Keratinocyte (primary cell): ENCODE measurements around the gene SERPINA1. TPM values are rescaled to one million over a fixed set of nuclear protein-coding genes. Genes with fewer than 3 reads are reported as not detected.

Experiments used
- DNase-seq: peaks from one replicate; pipeline ENCODE4 v3.0.0-alpha.2; 2011; ENCODE audit warnings: low read depth, missing footprints, low spot score
- FAIRE-seq: peaks from 2 replicates; lab custom pipeline; 2011; peaks lifted over from hg19 to GRCh38; lab: Jason Lieb, UNC
- H2AFZ ChIP-seq: 2 replicates; pipeline ENCODE4 v1.6.0; 2012; ENCODE audit warnings: low read length, control low read depth, inconsistent platforms; ENCODE audit not compliant: control insufficient read depth
- H3K27ac ChIP-seq: 2 replicates; pipeline ENCODE4 v1.5.1; 2011; ENCODE audit warnings: low read length; ENCODE audit not compliant: control insufficient read depth, insufficient read depth
- H3K27me3 ChIP-seq: 3 replicates; pipeline ENCODE4 v1.6.0; 2011; ENCODE audit warnings: low read length; ENCODE audit not compliant: control insufficient read depth, insufficient read depth; ENCODE audit errors: extremely low read depth
- H3K36me3 ChIP-seq, 2 experiments: 2 replicates in 1 of 2; 3 replicates in 1 of 2; pipeline ENCODE4 v1.5.1; 2011; ENCODE audit warnings: low read length in 2 of 2, mild to moderate bottlenecking in 1 of 2; ENCODE audit not compliant: control insufficient read depth in 2 of 2, insufficient read depth in 2 of 2; ENCODE audit errors: extremely low read depth in 1 of 2
- H3K4me1 ChIP-seq: 3 replicates; pipeline ENCODE4 v1.5.1; 2011; ENCODE audit warnings: low read length; ENCODE audit not compliant: control insufficient read depth, insufficient read depth; ENCODE audit errors: extremely low read depth
- H3K4me2 ChIP-seq: 3 replicates; pipeline ENCODE4 v1.6.0; 2011; ENCODE audit warnings: low read depth, low read length; ENCODE audit not compliant: control insufficient read depth, insufficient read depth; ENCODE audit errors: extremely low read depth
- H3K4me3 ChIP-seq, 3 experiments: fragments of 200-600 bp in 1 of 3; sonication (generic) in 1 of 3; 2 replicates in 2 of 3; 3 replicates in 1 of 3; pipeline ENCODE4 v1.5.1; 2011 to 2016; ENCODE audit warnings: low read length in 3 of 3, mild to moderate bottlenecking in 3 of 3, control low read depth in 2 of 3, inconsistent platforms in 1 of 3, low read depth in 1 of 3, mixed read lengths in 1 of 3, mixed run types in 1 of 3, moderate library complexity in 1 of 3; ENCODE audit not compliant: control insufficient read depth in 2 of 3, insufficient read depth in 2 of 3; ENCODE audit errors: extremely low read depth in 1 of 3
- H3K79me2 ChIP-seq: 2 replicates; pipeline ENCODE4 v1.6.0; 2012; ENCODE audit warnings: low read length; ENCODE audit not compliant: control insufficient read depth, insufficient read depth
- H3K9ac ChIP-seq: 3 replicates; pipeline ENCODE4 v1.6.0; 2011; ENCODE audit warnings: low read length; ENCODE audit not compliant: control insufficient read depth, insufficient read depth; ENCODE audit errors: extremely low read depth
- H3K9me1 ChIP-seq: 3 replicates; pipeline ENCODE4 v1.6.0; 2011; ENCODE audit warnings: low read length; ENCODE audit not compliant: control insufficient read depth, insufficient read depth; ENCODE audit errors: extremely low read depth
- H3K9me3 ChIP-seq: 2 replicates; pipeline ENCODE4 v1.5.1; 2012; ENCODE audit warnings: low read depth, low read length; ENCODE audit not compliant: control insufficient read depth
- H4K20me1 ChIP-seq: 3 replicates; pipeline ENCODE4 v1.6.0; 2011; ENCODE audit warnings: low read length; ENCODE audit not compliant: control insufficient read depth, insufficient read depth; ENCODE audit errors: extremely low read depth
- EZH2 ChIP-seq: IDR thresholded peaks from one replicate; pipeline ENCODE4 v1.6.1; 2012; ENCODE audit warnings: inconsistent platforms, mild to moderate bottlenecking, low read length, moderate library complexity
- dilution Hi-C: fragments of 300-500 bp; cut with MboI; formaldehyde crosslinking; loops from one replicate; pipeline ENCODE4 v1.7.0; 2020; ENCODE audit warnings: low sequenced_read_pairs; ENCODE audit not compliant: extremely low pct_ligation_motif_present
- polyA plus RNA-seq, 5 experiments: library from polyadenylated mRNA; depleted of rRNA in 3 of 5; stranded (reverse) in 3 of 5; stranded (forward) in 1 of 5; unstranded in 1 of 5; fragments of >200 nt; gene quantifications; 1 replicate in 1 of 5; 2 replicates in 3 of 5; 3 replicates in 1 of 5; pipeline versions ENCODE4 v1.2.1 to v1.2.3, GENCODE V29; 2011 to 2012; ENCODE audit warnings: missing spikeins in 2 of 5, low read depth in 1 of 5, low replicate concordance in 1 of 5
- TF ChIP-seq, protein P1 (sequence below), 3 experiments: IDR thresholded peaks in 1 of 3; conservative IDR thresholded peaks in 1 of 3; optimal IDR thresholded peaks in 1 of 3; 2 replicates in 2 of 3; 3 replicates in 1 of 3; pipeline versions ENCODE3 to v1.5.1; 2011; ENCODE audit warnings: low read length in 3 of 3, mild to moderate bottlenecking in 3 of 3, moderate library complexity in 2 of 3, control low read depth in 1 of 3, inconsistent platforms in 1 of 3; ENCODE audit not compliant: insufficient read depth in 2 of 3; ENCODE audit errors: extremely low read depth in 1 of 3

Gene SERPINA1
- polyA plus RNA-seq, 1 donor (not counting 4 experiments of a cell fraction or from before 2014, with no cell fraction given) = 0.71 TPM

DNA sequence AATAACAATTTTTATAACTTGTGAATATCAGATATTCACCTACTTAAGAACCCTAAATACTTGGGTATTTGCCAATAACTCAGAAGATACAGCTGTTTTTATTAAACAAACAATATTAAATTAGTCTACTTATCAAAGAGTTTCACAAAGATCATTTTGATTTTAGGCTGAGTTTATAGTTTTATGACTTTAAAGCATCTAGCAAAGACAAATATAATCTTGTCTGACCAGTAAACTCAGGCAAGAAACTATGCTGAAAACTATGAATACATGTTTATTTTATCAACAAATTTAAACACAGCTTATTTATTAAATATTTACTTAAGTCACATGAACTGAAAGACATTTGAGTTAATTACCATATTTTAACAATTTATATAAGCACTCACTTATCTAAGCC, 18.5 kb upstream of the SERPINA1 start:
- no peak overlapping the region for H3K4me3 ChIP-seq
- no peak overlapping the region for H3K27ac ChIP-seq
- no peaks in the 10 kb centered on the region for H3K9me1 ChIP-seq
- FAIRE-seq (no peak), DNase-seq (no peak)
- H4K20me1 ChIP-seq = no peaks in the 10 kb centered on the region
- H3K4me1 ChIP-seq = peaks cover 7% of the 10 kb centered on the region
- H2AFZ ChIP-seq = no peak overlapping the region
- no peaks in the 10 kb centered on the region for H3K79me2 ChIP-seq
- H3K9ac ChIP-seq = no peak overlapping the region
- H3K9me3 ChIP-seq = no peaks in the 10 kb centered on the region
- no peak overlapping the region for H3K4me2 ChIP-seq
- dilution Hi-C loops = no loop called here
- TF ChIP-seq EZH2 = no peak
- TF ChIP-seq, protein P1, sequence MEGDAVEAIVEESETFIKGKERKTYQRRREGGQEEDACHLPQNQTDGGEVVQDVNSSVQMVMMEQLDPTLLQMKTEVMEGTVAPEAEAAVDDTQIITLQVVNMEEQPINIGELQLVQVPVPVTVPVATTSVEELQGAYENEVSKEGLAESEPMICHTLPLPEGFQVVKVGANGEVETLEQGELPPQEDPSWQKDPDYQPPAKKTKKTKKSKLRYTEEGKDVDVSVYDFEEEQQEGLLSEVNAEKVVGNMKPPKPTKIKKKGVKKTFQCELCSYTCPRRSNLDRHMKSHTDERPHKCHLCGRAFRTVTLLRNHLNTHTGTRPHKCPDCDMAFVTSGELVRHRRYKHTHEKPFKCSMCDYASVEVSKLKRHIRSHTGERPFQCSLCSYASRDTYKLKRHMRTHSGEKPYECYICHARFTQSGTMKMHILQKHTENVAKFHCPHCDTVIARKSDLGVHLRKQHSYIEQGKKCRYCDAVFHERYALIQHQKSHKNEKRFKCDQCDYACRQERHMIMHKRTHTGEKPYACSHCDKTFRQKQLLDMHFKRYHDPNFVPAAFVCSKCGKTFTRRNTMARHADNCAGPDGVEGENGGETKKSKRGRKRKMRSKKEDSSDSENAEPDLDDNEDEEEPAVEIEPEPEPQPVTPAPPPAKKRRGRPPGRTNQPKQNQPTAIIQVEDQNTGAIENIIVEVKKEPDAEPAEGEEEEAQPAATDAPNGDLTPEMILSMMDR (optimal IDR thresholded peaks at IDR 0.05 in 1 of 3, IDR thresholded peaks at IDR 0.05 in 1 of 3, conservative IDR thresholded peaks at IDR 0.05 in 1 of 3; ENCODE audit: extremely low read depth in 1 of 3, insufficient read depth in 2 of 3, low read length in 3 of 3) = no peak
- no peaks in the 10 kb centered on the region for H3K36me3 ChIP-seq
- no peaks in the 10 kb centered on the region for H3K27me3 ChIP-seq

GRCh38 chr14:94405486-94405885, 17.1 kb upstream of the SERPINA1 start:
- DNase-seq (no peak), FAIRE-seq (no peak)
- peaks cover 12% of the 10 kb centered on the region for H3K4me1 ChIP-seq
- no peak overlapping the region for H3K4me3 ChIP-seq
- no peaks in the 10 kb centered on the region for H4K20me1 ChIP-seq
- H2AFZ ChIP-seq = no peak overlapping the region
- TF ChIP-seq EZH2 = no peak
- TF ChIP-seq, protein P1 (optimal IDR thresholded peaks at IDR 0.05 in 1 of 3, IDR thresholded peaks at IDR 0.05 in 1 of 3, conservative IDR thresholded peaks at IDR 0.05 in 1 of 3; ENCODE audit: extremely low read depth in 1 of 3, insufficient read depth in 2 of 3, low read length in 3 of 3) = no peak
- no peak overlapping the region for H3K4me2 ChIP-seq
- dilution Hi-C loops = no loop called here
- no peak overlapping the region for H3K27ac ChIP-seq
- H3K36me3 ChIP-seq = no peaks in the 10 kb centered on the region
- H3K9me1 ChIP-seq = no peaks in the 10 kb centered on the region
- H3K27me3 ChIP-seq = no peaks in the 10 kb centered on the region
- H3K79me2 ChIP-seq = no peaks in the 10 kb centered on the region
- no peaks in the 10 kb centered on the region for H3K9me3 ChIP-seq
- H3K9ac ChIP-seq = no peak overlapping the region
